ACC112 (cell line): ENCODE measurements around the gene MRPS2.

Experiments
- H2AFZ ChIP-seq: fragments of 200-600 bp; sonication (generic); one replicate; pipeline ENCODE4 v1.6.0; 2017; ENCODE audit warnings: antibody characterized with exemption, low read length; ENCODE audit not compliant: unreplicated experiment
- H3K27ac ChIP-seq: fragments of 200-600 bp; sonication (generic); 2 replicates; pipeline ENCODE4 v1.5.1; 2014; ENCODE audit warnings: low read depth, mild to moderate bottlenecking, antibody characterized with exemption, low read length, moderate library complexity
- H3K27me3 ChIP-seq: fragments of 200-600 bp; sonication (generic); 2 replicates; pipeline ENCODE4 v1.6.1; 2014; ENCODE audit warnings: mild to moderate bottlenecking, antibody characterized with exemption, low read length, moderate library complexity, mixed read lengths; ENCODE audit not compliant: insufficient read depth
- H3K36me3 ChIP-seq: fragments of 200-600 bp; sonication (generic); 2 replicates; pipeline ENCODE4 v1.6.1; 2016; ENCODE audit warnings: mild to moderate bottlenecking, antibody characterized with exemption, low read length, moderate library complexity, mixed read lengths; ENCODE audit not compliant: insufficient read depth
- H3K4me1 ChIP-seq: fragments of 200-600 bp; sonication (generic); one replicate; pipeline ENCODE4 v1.6.1; 2016; ENCODE audit warnings: low read length, mixed read lengths; ENCODE audit not compliant: insufficient read depth, unreplicated experiment, control insufficient read depth
- H3K4me3 ChIP-seq: fragments of 200-600 bp; sonication (generic); 2 replicates; pipeline ENCODE4 v1.5.1; 2014; ENCODE audit warnings: mild to moderate bottlenecking, low read depth, low read length
- H3K79me2 ChIP-seq: fragments of 200-600 bp; sonication (generic); one replicate; pipeline ENCODE4 v1.6.0; 2016; ENCODE audit warnings: low read length; ENCODE audit not compliant: control insufficient read depth, unreplicated experiment, insufficient read depth

MRPS2 gene

GRCh38 chr9:135480940-135481310 lies 19.6 kb upstream of the MRPS2 start:
- Histone ChIP-seq H3K27ac (no peak overlapping the region), H2AFZ (peak overlapping the region; percentile 77), H3K79me2 (peaks cover 3% of the 10 kb centered on the region)

GRCh38 chr9:135482015-135482754 lies 18.3 kb upstream of the MRPS2 start:
- H3K4me1 ChIP-seq, result peaks cover 4% of the 10 kb centered on the region
- no peaks in the 10 kb centered on the region for H3K36me3 ChIP-seq
- H3K4me3 ChIP-seq, result no peak overlapping the region
- H3K27me3 ChIP-seq, result no peaks in the 10 kb centered on the region
- no peak overlapping the region for H3K27ac ChIP-seq
- H3K79me2 ChIP-seq, result peaks cover 3% of the 10 kb centered on the region
- no peak overlapping the region for H2AFZ ChIP-seq

More at GRCh38 chr9:135480940-135481310, 19.6 kb upstream of the MRPS2 start:
- no peaks in the 10 kb centered on the region for H3K27me3 ChIP-seq
- H3K4me3 ChIP-seq, result peak overlapping the region; percentile 81
- H3K4me1 ChIP-seq, result peaks cover 4% of the 10 kb centered on the region
- no peaks in the 10 kb centered on the region for H3K36me3 ChIP-seq

- H3K27me3 ChIP-seq, result no peaks in the 10 kb centered on the region
- no peak overlapping the region for H3K4me3 ChIP-seq
- H2AFZ ChIP-seq, result no peak overlapping the region
- H3K4me1 ChIP-seq, result peaks cover 4% of the 10 kb centered on the region
- H3K79me2 ChIP-seq, result no peaks in the 10 kb centered on the region
- no peaks in the 10 kb centered on the region for H3K36me3 ChIP-seq
- H3K27ac ChIP-seq, result no peak overlapping the region
These were observed 15.8 kb upstream of the MRPS2 start for GRCh38 chr9:135484460-135485277.

GRCh38 chr9:135485385-135485784 lies 15.1 kb upstream of the MRPS2 start:
- Histone ChIP-seq H3K4me1 (peaks cover 4% of the 10 kb centered on the region), H3K4me3 (no peak overlapping the region), H3K27ac (no peak overlapping the region), H3K36me3 (no peaks in the 10 kb centered on the region), H2AFZ (no peak overlapping the region), H3K79me2 (no peaks in the 10 kb centered on the region), H3K27me3 (no peaks in the 10 kb centered on the region)

GRCh38 chr9:135485832-135486231 lies 14.7 kb upstream of the MRPS2 start:
- H3K36me3 ChIP-seq, result no peaks in the 10 kb centered on the region
- H3K27ac ChIP-seq, result no peak overlapping the region
- no peak overlapping the region for H2AFZ ChIP-seq
- peaks cover 3% of the 10 kb centered on the region for H3K4me1 ChIP-seq
- no peak overlapping the region for H3K4me3 ChIP-seq
- H3K79me2 ChIP-seq, result no peaks in the 10 kb centered on the region
- H3K27me3 ChIP-seq, result no peaks in the 10 kb centered on the region

GRCh38 chr9:135486267-135487065 lies 14.0 kb upstream of the MRPS2 start:
- no peak overlapping the region for H3K4me3 ChIP-seq
- no peak overlapping the region for H2AFZ ChIP-seq
- H3K27ac ChIP-seq, result no peak overlapping the region
- H3K4me1 ChIP-seq, result no peaks in the 10 kb centered on the region
- H3K27me3 ChIP-seq, result no peaks in the 10 kb centered on the region
- no peaks in the 10 kb centered on the region for H3K36me3 ChIP-seq
- no peaks in the 10 kb centered on the region for H3K79me2 ChIP-seq

- H3K27ac ChIP-seq, result no peak overlapping the region
- H3K27me3 ChIP-seq, result no peaks in the 10 kb centered on the region
- no peak overlapping the region for H3K4me3 ChIP-seq
- H3K79me2 ChIP-seq, result no peaks in the 10 kb centered on the region
- no peaks in the 10 kb centered on the region for H3K4me1 ChIP-seq
- H3K36me3 ChIP-seq, result no peaks in the 10 kb centered on the region
- H2AFZ ChIP-seq, result no peak overlapping the region
These were observed 13.0 kb upstream of the MRPS2 start for GRCh38 chr9:135487281-135488012.

GRCh38 chr9:135488013-135488330 lies 12.5 kb upstream of the MRPS2 start:
- no peak overlapping the region for H3K27ac ChIP-seq
- H3K79me2 ChIP-seq, result no peaks in the 10 kb centered on the region
- no peak overlapping the region for H2AFZ ChIP-seq
- no peaks in the 10 kb centered on the region for H3K27me3 ChIP-seq
- H3K4me3 ChIP-seq, result no peak overlapping the region
- no peaks in the 10 kb centered on the region for H3K36me3 ChIP-seq
- H3K4me1 ChIP-seq, result no peaks in the 10 kb centered on the region

- H2AFZ ChIP-seq, result no peak overlapping the region
- H3K79me2 ChIP-seq, result no peaks in the 10 kb centered on the region
- H3K4me1 ChIP-seq, result no peaks in the 10 kb centered on the region
- no peaks in the 10 kb centered on the region for H3K36me3 ChIP-seq
- no peaks in the 10 kb centered on the region for H3K27me3 ChIP-seq
- no peak overlapping the region for H3K4me3 ChIP-seq
- no peak overlapping the region for H3K27ac ChIP-seq
These were observed 12.0 kb upstream of the MRPS2 start for GRCh38 chr9:135488527-135488926.

GRCh38 chr9:135489188-135489906 lies 11.1 kb upstream of the MRPS2 start:
- H3K27me3 ChIP-seq, result no peaks in the 10 kb centered on the region
- H2AFZ ChIP-seq, result no peak overlapping the region
- no peak overlapping the region for H3K4me3 ChIP-seq
- H3K79me2 ChIP-seq, result no peaks in the 10 kb centered on the region
- no peaks in the 10 kb centered on the region for H3K36me3 ChIP-seq
- no peaks in the 10 kb centered on the region for H3K4me1 ChIP-seq
- no peak overlapping the region for H3K27ac ChIP-seq
